HG03159 (cell line): ENCODE data around the gene CRY2.

ENCODE experiments used
- ATAC-seq: cut with Tn5 transposase; IDR thresholded peaks from one replicate; pipeline ENCODE4 v1.9.1; 2021; ENCODE audit warnings: mild to moderate bottlenecking, moderate library complexity; ENCODE audit not compliant: unreplicated experiment

CRY2 gene

GRCh38 chr11:45929486-45930030, 82.3 kb downstream of the CRY2 start:
- peak; percentile 19 for ATAC-seq

DNA sequence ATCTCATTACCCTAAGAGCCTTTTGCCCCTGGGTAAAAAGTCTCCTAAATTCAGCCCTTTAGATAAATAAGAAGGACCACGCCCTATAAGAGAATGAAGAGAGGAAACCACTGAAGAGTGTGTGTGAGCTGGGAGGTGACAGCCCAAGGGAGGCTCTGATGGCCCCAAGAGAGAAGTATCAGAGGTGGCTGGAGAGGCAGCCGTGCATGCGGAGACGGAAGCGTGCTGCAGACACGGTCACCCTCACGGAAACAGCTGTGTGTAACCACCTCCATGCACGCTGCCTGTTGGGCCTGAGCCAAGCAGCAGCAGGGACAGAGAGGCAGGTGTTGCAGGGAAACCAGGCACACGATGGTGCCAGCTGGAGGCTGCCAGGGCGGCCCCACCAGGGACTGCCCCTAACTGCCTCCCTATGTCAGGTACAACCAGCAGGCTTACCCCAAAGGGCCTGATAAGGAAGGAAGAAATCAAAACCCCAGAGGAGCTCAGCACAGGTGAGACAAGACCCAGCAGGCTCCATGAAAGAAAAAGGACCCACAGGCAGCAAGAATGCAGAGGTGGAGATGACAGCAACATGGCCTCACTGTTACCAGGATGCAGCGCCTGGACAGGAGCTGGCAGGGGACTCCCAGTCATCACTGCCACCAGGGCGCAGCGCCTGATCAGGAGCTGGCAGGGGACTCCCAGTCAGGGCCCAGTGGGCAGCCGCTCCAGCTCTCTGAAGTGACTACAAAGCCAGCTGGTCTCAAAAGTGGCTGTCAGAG, 82.9 kb downstream of the CRY2 start:
- ATAC-seq = peak; percentile 84

- ATAC-seq = no peak
Measured at GRCh38 chr11:45930951-45931570, 83.8 kb downstream of the CRY2 start.

GRCh38 chr11:45931739-45932138, 84.5 kb downstream of the CRY2 start:
- ATAC-seq = no peak

- no peak for ATAC-seq
Measured at GRCh38 chr11:45932217-45932616, 84.9 kb downstream of the CRY2 start.
